ENCODE results near the gene GRIA4.

DNA sequence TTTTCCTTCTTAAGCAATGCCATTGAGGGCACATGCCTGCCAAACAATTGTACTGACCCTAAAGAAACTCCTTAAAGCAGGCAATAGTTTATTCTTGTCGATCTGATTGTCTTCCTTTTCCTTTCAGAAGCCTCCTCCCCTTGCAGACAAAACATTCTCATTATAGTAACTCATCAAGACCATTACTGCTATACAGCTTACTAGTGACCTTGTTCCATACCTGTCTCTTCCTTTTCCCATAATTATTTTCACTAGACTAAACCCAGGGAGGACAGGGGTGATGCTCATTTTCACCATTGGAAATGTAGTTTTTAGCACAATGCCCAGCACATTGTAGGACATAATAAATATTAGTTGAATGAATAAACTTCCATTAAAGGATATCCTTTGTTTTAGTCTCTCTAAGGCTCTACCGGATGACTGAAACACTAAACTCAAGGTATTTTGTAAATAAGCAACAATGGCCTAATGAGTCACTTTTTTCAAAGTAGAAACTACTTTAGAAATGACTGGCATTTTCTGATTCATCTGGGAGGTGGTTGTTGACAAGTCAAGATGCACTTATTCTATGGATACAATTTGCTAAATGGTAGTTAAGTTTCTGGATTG, 421.4 kb downstream of the GRIA4 start:
- TF ChIP-seq, protein P1, sequence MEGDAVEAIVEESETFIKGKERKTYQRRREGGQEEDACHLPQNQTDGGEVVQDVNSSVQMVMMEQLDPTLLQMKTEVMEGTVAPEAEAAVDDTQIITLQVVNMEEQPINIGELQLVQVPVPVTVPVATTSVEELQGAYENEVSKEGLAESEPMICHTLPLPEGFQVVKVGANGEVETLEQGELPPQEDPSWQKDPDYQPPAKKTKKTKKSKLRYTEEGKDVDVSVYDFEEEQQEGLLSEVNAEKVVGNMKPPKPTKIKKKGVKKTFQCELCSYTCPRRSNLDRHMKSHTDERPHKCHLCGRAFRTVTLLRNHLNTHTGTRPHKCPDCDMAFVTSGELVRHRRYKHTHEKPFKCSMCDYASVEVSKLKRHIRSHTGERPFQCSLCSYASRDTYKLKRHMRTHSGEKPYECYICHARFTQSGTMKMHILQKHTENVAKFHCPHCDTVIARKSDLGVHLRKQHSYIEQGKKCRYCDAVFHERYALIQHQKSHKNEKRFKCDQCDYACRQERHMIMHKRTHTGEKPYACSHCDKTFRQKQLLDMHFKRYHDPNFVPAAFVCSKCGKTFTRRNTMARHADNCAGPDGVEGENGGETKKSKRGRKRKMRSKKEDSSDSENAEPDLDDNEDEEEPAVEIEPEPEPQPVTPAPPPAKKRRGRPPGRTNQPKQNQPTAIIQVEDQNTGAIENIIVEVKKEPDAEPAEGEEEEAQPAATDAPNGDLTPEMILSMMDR (IDR thresholded peaks at IDR 0.05; ENCODE audit: insufficient read depth, low read depth, low read length) = no peak
- TF ChIP-seq EZH2 (IDR thresholded peaks at IDR 0.05; ENCODE audit: insufficient read depth, low read length) = no peak
